Stimulated activated naive CD8-positive, alpha-beta T cell treated with anti-CD3 and anti-CD28 coated beads, Interleukin-15, amount 100 ng/mL, for 72 hours (primary cell): Measurements from ENCODE around the gene SLC8A1.
"Not testable (repeated sequence)": the region's sequence is repeated elsewhere in the genome, so short reads cannot be mapped to it uniquely, and the experiment has no call there.

Experiments
- ATAC-seq: fragments of 150-1000 bp; cut with Tn5 transposase; 2 replicates; pipeline ENCODE4 v1.10.0; 2021; ENCODE audit warnings: mild to moderate bottlenecking, moderate library complexity
- DNase-seq, 2 donors: peaks; one replicate each; pipeline ENCODE4 v3.0.0; 2021 to 2022
- H3K27ac Mint-ChIP-seq, 2 donors: one replicate each; pipeline ENCODE4 v1.8.0; 2022; ENCODE audit warnings: mild to moderate bottlenecking in 2 of 2, mixed read lengths in 2 of 2, moderate library complexity in 2 of 2
- H3K27me3 Mint-ChIP-seq: one replicate; pipeline ENCODE4 v1.8.0; 2022; ENCODE audit warnings: mixed read lengths
- H3K4me1 Mint-ChIP-seq: one replicate; pipeline ENCODE4 v1.8.0; 2022; ENCODE audit warnings: mild to moderate bottlenecking, mixed read lengths
- H3K4me3 Mint-ChIP-seq, 2 donors: one replicate each; pipeline ENCODE4 v1.8.0; 2022; ENCODE audit warnings: mild to moderate bottlenecking in 2 of 2, mixed read lengths in 2 of 2, moderate library complexity in 1 of 2
- H3K9me3 Mint-ChIP-seq, 2 donors: one replicate each; pipeline ENCODE4 v1.8.0; 2022; ENCODE audit warnings: mixed read lengths in 2 of 2

Gene SLC8A1

DNA sequence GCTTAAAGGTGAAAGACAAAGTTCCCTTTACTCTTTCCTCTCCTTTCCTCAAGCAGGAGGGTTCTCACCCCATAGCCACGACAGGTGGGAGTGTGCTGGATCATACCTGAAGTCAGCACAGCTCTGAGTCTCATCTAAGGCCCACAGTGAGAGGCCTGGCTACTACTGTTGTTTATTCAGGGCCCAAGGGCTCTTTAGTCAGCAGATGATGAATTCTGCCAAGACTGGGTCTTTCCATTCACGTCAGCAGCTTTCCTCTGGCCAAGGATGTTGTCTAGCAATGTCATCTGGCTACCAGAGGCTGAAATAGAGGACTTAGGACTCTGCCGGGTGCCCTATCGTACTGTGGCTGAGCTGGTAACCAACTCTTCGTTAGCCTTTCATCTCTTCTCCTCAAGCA lies 364.5 kb downstream of the SLC8A1 start:
- peak overlapping the region; percentile 57 to 64 for H3K27ac Mint-ChIP-seq
- no peak overlapping the region for H3K4me3 Mint-ChIP-seq
- H3K27me3 Mint-ChIP-seq = peaks cover 6% of the 10 kb centered on the region
- no peaks in the 10 kb centered on the region for H3K9me3 Mint-ChIP-seq
- no peak for DNase-seq
- H3K4me1 Mint-ChIP-seq = no peaks in the 10 kb centered on the region
- ATAC-seq = no peak

DNA sequence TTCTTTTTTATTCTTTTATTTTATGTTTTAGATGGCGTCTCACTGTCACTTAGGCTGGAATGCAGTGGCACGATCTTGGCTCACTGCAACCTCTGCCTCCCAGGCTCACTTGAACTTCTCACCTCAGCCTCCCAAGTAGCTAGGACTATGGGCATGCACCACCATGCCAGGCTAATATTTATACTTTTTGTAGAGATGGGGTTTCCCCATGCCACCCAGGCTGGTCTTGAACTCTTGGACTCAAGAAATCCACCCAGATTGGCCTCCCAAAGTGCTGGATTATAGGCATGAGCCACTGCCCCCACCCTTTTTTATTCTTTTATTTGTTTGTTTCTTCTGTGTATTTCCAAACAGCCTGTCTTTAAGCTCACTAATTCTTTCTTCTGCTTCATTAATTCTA lies 366.1 kb downstream of the SLC8A1 start:
- no peak for DNase-seq
- ATAC-seq = no peak
- Mint-ChIP-seq H3K4me1 (no peaks in the 10 kb centered on the region), H3K9me3 (no peaks in the 10 kb centered on the region), H3K27ac (no peak overlapping the region), H3K27me3 (peaks cover 6% of the 10 kb centered on the region), H3K4me3 (no peak overlapping the region)

DNA sequence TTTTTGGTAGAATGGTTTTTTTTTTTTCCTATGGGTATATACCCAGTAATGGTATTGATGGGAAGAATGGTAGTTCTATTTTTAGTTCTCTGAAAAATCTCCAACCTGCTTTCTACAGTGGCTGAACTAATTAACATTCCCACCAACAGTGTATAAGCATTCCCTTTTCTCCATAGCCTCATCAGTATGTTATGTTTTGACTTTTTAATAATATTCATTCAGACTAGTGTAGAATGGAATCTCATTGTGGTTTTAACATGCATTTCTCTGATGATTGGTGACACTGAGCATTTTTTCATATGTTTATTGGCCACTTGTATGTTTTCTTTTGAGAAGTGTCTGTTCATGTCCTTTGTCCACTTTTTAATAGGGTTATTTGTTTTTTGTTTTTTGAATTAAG lies 378.6 kb downstream of the SLC8A1 start:
- H3K4me1 Mint-ChIP-seq, H3K27ac Mint-ChIP-seq, H3K4me3 Mint-ChIP-seq, H3K27me3 Mint-ChIP-seq, ATAC-seq, DNase-seq: not testable (repeated sequence)
- peaks cover 19 to 20% of the 10 kb centered on the region in 2 donors for H3K9me3 Mint-ChIP-seq

DNA sequence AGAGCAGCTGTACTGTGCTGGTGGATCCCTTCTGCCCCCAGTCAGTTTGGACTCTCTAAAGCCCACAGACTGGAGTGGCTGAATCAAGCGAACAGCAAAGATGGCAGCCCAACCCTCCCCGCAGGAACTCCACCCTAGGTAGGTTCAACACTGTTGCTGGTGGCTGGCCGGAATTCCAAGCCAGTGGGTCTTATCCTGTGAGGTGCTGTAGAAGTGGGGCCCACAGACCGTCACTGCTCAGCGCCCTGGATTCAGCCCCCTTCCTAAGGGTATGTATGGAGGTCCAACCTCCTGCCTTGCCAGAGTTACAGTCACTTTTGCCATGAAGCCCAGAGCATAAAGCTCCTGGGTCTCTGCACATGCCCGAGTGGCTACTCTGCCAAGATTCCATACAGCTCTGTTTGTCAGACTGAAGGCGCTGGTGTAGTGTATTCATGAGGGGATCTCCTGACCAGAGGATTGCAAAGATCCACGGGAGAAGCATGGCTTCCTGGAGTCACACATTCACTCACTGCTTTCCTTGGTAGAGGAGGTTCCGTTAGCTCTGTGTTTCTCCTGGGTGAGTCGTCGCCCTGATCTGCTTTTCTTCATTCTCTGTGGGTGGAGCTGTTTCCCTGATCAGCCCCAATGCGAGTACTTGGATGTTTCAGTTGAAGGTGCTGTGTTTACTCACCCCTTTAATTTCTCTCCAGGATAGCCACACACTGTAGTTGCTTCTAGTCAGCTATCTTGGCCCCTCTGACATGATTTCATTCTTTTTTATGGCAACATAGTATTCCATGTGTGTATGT lies 379.3 kb downstream of the SLC8A1 start:
- Mint-ChIP-seq H3K27ac (peak overlapping the region in 1 of 2 donors; percentile 14), H3K4me3 (no peak overlapping the region), H3K4me1 (no peaks in the 10 kb centered on the region), H3K27me3 (no peaks in the 10 kb centered on the region), H3K9me3 (peaks cover 19 to 20% of the 10 kb centered on the region in 2 donors)
- ATAC-seq (peak; percentile 26), DNase-seq (no peak)

DNA sequence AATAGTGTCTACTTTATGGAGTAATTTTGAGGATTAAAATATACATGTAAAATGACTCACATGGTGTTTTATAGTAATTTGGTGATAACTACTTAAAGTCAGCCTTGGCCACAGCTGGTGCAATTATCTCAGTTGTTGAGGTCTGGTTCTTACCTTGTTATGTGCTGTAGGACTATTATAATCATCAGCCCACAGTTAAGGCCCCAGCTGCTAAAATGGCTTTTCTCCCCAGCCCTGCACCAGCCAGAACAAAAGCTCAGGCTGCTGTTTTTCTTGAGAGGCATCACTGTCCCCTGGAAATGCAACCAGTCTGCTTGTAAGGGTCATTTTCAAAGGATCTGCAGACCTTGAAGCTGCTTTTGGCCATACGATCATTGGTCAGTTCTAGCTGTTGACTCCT lies 389.5 kb downstream of the SLC8A1 start:
- ATAC-seq = no peak
- Mint-ChIP-seq H3K4me1 (no peaks in the 10 kb centered on the region), H3K27me3 (no peaks in the 10 kb centered on the region), H3K9me3 (peaks cover 7 to 9% of the 10 kb centered on the region in 2 donors), H3K4me3 (no peak overlapping the region), H3K27ac (no peak overlapping the region)
- DNase-seq = no peak

DNA sequence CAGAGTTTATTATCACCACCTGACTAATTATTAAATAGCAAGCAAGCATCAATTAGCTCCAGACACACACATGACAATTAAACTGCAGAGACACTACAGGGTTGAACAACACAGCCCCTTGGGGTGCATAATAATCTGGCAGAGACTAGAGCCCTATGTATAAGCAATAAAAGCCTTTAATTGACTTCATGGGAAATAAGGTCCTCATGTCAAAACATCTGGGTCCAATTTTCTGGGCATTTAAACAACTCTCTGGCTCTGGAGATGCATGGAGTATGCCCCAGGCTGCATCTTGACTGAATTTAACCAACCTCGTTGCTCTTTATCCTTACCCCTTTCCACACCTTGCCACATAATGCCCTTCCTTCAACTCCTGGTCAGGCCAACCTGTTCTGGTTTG lies 402.1 kb downstream of the SLC8A1 start:
- ATAC-seq = no peak

DNA sequence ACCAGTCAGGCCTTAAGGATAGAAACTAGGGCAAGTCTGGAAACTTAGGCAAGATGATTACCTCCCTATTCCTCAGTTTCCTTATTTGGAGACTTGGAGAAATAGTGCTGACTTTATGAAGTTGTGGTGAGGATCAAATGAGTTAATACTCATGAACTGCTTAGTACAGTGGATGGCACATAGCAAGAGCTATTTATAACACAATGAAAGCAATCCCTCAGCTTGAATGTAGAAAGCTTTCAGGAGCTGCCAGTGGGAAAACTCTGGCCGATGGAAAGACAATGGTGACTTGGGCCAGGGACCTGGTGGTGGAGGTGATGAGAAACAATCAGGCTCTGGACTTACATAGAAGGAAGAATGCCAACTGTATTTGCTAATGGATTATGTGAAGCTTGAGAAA lies 403.4 kb downstream of the SLC8A1 start:
- Mint-ChIP-seq H3K9me3 (no peaks in the 10 kb centered on the region), H3K27me3 (peaks cover 7% of the 10 kb centered on the region), H3K27ac (no peak overlapping the region), H3K4me1 (no peaks in the 10 kb centered on the region), H3K4me3 (no peak overlapping the region)
- no peak for DNase-seq
- no peak for ATAC-seq

More for the DNA sequence above, 402.1 kb downstream of the SLC8A1 start:
- no peaks in the 10 kb centered on the region for H3K4me1 Mint-ChIP-seq
- no peaks in the 10 kb centered on the region for H3K9me3 Mint-ChIP-seq
- no peak for DNase-seq
- peaks cover 7% of the 10 kb centered on the region for H3K27me3 Mint-ChIP-seq
- H3K27ac Mint-ChIP-seq = no peak overlapping the region
- no peak overlapping the region for H3K4me3 Mint-ChIP-seq

DNA sequence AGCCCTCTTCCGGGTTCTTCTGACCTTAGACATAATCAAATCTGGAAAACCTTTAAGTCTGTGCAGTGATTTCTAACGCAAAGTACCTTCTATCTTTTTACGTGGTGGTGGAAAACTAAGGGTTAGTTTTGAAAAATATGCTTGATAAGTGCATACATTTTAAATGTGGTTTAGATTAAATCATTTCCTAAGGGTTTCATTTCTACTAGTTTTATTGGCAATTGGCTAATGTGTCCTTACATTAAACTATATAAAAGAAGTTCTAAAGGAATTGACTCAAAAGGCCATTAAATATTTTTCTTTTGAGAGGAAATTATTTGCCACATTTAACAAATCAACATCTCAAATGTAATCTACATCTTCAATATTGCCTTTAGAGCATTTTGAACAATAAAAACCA lies 404.5 kb downstream of the SLC8A1 start:
- Mint-ChIP-seq H3K27ac (no peak overlapping the region), H3K4me1 (no peaks in the 10 kb centered on the region), H3K27me3 (peaks cover 7% of the 10 kb centered on the region), H3K9me3 (no peaks in the 10 kb centered on the region), H3K4me3 (no peak overlapping the region)
- DNase-seq = no peak
- ATAC-seq = no peak
